Skin of body (tissue), 2 donors: ENCODE data around the gene CLINT1. TPM values are rescaled to one million over a fixed set of nuclear protein-coding genes. Genes with fewer than 3 reads are reported as not detected.

Source experiments
- DNase-seq: peaks from one replicate; lab custom pipeline; 2025; lab: John Stamatoyannopoulos, UW
- total RNA-seq: library from RNA; depleted of rRNA; stranded (reverse); fragments of >200 nt; gene quantifications from one replicate; pipeline ENCODE4 v1.2.3, GENCODE V29; 2014

CLINT1 gene
- total RNA-seq, 1 donor from 2014 or later, result 97.0 TPM

DNA sequence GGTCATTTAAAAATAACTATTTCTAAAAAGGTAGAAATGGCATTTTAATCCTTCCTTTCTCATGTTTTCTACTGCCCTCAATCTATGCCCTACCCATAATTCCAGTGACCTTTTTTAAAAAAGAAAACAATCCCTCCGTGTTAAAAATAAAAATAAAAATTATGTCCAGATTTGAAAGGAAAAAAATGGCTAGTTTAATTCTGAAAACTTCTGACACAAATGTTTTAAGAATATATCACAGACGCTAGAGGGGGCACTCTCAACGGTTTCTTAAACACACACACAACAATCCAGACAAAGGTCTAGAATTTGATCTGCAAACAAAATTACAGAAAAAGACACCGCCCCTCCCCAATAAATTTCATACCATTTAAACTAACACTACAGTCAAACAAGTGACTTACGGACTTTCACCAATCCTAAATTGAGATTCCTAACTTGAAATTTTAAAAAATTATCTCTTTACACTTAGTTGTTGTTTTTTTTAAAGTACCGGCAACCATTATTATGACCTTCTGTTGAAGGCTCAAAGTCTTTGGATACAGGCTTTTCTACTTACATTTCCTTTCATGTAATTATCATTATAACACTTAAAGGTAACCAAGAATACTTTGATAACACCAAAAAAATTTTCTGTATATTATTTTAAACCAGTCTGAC lies 38.2 kb downstream of the CLINT1 start:
- peak; percentile 69 for DNase-seq

DNA sequence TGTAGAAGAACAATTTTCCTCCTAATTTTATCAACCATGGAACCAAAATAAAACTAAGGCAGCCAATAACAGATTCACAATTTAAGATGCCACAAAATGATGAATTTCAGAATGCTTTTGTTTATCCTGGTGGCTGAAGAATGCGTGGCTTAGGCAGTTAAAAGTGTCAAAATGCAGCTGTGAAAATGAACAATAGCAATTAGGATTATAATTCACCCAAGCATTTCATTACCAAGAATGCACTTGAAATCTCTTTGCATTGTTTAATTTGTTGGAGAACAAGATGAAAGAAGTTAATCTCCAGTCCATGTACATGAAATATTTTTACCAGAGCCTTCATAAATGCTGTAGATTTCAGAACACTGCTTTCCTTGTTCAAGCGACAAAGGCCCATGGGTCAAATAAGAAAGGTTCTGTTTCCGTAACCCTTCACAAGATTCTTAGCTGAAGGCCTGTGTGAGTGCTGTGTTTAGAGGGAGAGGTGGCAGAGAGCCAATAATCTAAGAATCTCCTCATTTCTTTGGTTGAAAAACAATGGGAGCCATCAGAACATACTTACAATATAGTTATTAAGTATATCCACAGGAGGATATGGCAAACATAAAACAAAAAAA lies 39.3 kb downstream of the CLINT1 start:
- peak; percentile 64 for DNase-seq

DNA sequence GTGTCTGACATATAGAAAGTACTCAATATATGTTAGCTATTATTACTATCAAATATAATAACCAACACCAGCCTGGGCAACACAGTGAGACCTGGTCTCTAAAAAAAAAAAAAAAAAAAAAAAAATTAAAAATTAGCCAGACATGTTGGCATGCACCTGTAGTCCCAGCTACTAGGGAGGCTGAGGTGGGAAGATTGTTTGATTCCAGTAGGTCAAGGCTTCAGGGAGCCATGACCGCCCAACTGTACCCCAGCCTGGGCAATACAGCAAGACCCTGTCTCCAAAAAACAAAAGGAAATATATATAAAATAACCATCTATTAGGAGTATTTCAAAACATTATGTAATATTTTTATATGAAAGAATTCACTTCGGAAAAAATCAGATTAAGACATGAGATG lies 40.6 kb downstream of the CLINT1 start:
- no peak for DNase-seq

DNA sequence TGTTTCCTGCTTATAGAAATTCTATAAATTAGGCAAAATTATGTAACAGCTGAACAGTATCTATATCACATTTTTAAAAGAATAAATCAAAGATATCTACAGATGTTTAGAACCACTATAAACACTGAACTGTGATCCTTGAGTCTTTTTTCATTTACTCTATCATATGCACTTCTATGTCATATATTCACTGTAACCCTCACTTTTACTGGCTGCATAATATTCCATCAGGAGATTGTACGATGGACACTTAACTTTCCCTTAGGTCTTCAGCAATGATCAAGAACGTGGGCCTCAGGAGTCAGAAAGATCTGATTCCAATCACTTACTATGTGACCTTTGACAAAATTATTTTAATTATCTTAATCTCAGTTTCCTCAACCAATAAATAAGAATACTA lies 41.0 kb downstream of the CLINT1 start:
- no peak for DNase-seq

DNA sequence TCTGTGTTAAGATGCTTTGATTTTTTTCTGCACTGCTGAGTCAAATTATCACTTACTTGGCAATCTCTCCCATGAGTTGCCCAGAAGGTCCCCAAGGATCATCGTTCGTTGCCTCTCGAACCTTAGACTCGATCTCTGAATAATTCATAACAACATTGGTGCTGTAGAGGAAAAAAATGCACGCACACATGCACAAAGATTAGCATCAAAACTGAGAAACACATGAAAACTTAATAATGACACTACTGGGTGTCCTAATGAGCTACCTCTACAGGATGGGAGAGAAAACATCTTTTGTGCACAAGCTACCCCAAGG lies 41.6 kb downstream of the CLINT1 start:
- DNase-seq, result no peak

DNA sequence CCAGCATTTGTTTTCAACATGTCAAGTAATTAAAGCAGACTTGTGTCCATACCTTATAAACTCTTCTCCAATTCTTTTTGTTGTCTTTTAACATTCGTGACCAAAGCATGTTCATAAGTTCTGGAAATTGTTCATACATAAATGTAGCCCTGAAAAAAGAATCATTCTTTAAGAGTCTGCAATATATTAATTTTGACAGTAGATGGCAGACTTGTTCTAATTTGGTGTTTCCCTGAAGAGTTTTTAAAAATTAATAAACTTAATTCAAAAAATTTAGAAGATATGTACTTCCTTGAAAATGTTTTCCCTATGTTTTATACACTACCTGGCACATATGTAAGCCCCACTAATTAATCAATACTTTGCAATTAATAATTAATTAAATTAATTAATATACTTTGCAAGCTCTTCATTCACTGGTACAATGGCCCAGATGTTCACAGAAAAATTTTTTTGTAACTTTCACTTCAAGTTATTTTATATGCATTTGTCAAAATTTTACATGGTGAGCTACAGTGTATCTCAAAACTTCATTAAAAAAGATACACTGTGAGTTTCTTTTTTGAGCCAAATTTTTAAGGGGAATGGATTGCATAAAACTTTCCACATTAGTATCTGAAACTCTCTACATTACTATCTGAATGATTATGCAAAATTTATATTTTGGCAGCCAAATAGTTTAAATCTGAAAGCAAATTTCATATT lies 42.1 kb downstream of the CLINT1 start:
- DNase-seq, result no peak

DNA sequence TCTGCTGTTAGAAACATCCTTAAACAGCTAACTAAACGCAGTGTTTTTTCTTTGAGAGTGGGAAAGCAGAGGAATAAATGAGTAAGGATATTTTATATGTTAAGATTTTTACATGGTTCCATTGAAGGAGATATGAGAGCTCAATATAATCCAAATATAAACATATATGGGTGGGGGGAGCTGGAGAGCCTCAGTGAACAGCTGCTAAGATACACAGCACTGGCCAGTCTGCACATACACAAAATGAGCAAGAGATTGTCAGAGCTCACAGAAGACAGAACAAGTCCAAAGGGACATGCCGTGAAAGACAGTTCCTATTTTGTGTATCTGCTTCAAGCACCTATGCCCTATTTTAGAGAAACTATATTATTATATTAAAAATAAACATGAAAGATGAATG lies 46.9 kb downstream of the CLINT1 start:
- no peak for DNase-seq

DNA sequence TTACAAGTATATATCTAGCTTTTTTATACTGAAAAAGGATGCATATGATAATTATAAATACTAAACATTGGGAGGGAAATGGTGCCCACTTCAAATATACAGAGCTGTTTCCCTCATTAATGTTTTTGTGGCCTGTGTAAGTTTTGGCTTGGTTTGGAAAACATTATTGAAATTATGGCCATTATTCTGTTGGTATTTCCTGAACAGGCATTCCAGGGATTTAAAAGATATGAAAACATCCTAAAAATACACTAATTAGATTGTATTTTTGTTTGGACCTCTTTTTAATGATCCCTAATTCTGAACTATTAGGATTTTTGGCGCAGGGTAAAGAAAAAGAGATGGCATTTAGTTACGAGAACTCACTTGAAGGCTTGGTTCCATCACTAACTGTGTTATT lies 50.9 kb downstream of the CLINT1 start:
- no peak for DNase-seq

DNA sequence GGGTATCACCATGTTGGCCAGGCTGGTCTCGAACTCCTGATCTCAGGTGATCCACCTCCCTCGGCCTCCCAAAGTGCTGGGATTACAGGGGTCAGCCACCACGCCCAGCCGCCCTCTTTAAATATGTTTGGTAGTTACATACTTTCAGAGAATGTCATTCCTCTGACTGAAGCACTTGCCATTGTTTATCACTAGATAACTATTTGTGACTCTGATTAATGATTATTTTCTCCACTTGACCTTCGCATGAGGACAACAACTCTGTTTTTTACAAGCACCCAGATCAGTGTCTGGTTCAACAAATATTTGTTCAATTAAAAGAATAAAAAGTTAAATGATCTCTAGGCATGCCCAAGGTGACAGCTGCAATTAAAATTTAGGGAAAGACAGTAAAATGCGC lies 56.2 kb downstream of the CLINT1 start:
- no peak for DNase-seq

DNA sequence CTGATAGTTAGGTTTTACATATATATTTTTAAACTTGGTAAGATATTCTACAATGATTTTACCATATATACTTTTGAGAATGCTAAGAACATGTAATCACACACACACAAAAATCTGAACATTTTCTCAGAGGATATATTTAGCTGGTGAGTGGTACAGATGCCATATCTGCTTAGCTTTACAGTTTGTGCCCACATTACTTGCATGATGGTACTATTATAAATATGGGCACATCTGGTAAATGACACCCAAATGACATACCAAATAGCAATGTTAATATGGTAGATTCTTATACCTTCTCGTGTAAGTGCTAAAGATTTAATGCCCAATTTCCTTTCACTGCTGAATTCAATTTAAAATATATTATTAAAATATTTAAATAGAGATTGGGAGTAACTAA lies 58.8 kb downstream of the CLINT1 start:
- DNase-seq, result no peak

DNA sequence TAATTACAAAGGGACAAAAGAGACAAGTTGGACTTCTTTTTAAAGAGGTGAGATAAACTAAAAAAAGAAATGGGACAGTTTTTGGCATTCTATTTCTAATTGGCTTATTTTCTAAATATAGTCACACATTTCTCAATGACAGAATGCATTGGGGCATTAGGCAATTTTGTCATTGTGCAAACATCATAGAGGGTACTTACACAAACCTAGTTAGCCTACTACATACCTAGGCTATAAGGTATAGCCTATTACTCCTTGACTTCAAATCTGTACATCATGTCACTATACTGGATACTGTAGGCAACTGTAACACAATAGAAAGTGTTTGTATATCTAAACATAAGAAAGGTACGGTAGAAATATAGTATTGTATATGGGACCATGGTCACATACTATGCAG lies 59.4 kb downstream of the CLINT1 start:
- DNase-seq, result no peak

DNA sequence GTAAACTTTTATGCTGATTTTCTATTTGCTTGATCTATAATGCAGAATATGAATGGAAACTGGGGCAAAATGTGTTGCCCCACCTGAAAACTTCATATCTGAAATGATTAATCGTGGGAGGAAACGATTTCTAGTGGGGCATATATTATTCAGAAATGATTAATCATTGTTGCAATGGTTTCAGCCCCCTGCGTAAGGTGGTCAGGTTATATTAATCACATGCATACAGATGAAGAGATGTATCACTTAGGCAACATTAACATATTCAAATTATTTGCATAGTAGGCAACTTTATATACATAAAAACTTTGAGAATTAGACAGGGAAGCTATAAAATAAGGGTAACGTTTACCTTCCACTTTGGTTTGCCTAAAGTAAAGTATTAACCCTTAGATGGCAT lies 65.6 kb downstream of the CLINT1 start:
- no peak for DNase-seq

DNA sequence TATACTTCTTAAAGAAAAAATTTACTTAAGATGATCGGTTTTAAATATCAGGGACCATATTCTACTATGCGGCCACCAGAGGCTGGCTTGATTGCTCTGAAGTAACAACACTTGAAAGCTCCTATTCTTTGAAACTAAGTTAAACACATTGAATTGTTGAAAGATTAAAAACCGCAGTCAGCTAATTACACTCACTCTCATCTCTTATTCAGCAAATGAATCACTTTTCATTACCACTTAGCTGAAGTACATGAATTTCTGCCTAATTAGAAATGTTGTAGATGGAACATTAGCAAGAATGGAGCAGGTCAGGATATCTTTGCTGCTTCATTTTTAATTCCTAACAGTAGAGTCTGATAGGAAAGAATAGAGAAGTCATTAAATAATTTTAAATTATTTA lies 73.1 kb downstream of the CLINT1 start:
- DNase-seq, result no peak

DNA sequence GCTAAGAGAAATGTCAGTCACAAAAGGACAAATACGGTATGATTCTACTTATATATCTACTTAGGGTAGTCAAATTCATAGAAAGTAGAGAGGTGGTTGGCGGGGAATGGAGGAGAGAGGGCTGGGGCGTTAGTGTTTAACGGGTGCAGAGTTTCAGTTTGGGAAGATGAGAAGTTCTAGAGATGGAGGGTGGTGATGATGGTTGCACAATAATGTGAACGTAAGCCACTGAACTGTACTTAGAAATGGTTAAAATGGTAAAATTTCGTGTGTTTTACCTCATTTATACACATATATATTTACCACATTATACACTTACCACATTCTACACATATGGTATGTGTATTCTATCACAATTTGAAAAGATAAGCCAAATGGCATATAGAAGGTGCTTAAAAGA lies 79.7 kb downstream of the CLINT1 start:
- no peak for DNase-seq

DNA sequence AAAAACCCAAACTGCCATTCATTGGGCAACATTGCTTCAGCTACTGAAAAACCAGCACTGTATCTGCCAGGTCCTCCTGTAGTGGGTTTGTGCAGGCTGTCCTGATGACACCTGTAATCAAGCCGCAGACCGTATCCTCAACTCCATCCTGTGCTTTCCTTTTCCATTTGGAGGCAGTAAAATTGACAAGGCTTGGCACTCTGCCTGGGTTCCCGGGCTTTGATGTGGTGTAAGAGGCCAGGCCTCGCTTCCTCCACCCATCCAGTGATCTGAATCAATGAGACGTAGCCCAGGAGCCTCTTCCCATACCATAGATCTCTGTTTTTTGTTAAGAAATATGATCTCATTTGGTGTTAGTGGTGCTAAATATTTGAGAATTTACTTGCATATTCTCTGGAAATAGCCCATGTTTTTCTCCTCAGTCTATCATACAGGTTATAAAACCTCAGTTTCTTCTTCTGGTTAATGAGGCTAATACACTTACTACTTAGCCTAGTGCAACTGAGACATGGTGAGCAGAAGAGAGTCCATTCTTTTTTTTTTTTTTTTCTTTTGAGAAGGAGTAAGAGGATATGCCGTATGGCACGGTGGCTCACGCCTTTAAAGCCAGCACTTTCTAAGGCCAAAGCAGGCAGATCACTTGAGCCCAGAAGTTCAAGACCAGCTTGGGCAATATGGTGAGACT lies 80.7 kb downstream of the CLINT1 start:
- DNase-seq, result no peak

DNA sequence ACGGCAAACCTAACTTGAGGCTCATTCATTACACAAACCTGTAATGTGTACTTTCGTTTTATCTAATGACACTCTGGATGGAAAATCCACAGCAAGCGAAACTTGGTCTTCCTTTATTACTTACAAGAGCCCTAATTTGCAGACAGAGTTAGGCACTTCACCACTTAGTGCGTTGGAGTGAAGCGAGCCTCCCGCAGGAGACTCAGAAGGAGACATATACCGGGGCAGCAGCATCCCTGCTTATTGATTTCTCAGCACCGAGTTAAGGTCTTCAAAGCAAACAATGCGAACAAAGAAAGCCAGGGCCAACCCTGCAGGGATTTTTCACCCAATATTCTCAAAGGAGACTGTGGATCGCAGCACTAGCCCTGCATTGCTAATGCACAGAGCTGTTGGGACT lies 86.8 kb downstream of the CLINT1 start:
- no peak for DNase-seq

DNA sequence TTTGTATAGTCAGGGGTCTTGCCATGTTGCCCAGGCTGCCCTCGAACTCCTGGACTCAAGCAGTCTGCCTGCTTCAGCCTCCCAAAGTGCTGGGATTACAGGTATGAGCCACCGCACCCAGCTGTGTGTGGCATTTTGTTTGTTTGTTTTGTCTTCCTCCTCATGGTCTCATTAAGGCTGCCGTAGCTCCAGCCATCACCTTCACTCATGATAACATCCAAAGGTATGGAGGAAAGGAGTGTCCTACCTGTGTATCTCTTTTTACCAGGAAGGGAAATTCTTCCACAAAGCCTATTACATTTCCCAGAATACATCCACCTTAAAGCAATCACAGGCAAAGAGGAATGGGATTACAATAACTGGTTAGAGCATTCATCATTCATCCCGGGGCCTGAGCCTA lies 88.3 kb downstream of the CLINT1 start:
- no peak for DNase-seq

DNA sequence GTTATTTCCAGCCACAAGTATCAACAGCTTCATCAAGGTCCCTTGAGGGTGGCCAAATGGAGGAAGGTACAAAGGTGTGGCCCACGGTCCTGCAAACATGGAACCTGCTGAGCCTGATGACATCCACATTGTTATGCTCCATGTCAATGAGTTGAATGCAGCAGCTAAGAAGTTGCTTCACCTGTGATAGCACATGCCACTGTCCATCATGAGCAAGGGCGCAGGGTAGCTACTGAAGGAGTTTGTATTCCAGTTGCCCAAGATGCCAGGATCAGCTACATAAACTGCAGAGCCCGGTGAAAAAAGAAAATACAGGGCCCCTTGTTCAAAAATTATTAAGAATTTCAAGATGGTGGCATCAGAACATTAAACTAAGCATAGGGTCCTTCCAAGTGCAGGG lies 91.3 kb downstream of the CLINT1 start:
- DNase-seq, result no peak

DNA sequence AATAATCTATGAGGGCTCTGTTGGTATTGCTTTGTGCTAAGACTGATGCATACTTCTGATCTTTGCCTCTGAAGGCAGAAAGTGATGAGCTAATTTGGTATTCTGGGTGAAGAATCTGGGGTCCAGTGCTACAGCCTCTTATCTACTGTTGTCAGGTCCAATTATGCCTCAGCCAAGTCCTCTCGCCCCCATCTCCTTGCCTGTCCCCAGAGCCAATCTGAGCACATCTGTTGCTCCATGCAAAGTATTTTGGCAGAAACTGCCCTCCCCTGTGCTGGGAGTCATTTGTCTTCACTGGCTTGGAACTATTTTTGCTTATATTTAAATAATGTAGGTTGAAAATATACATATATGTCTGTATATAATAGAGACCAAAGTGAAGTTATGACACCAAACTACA lies 92.0 kb downstream of the CLINT1 start:
- DNase-seq, result no peak

DNA sequence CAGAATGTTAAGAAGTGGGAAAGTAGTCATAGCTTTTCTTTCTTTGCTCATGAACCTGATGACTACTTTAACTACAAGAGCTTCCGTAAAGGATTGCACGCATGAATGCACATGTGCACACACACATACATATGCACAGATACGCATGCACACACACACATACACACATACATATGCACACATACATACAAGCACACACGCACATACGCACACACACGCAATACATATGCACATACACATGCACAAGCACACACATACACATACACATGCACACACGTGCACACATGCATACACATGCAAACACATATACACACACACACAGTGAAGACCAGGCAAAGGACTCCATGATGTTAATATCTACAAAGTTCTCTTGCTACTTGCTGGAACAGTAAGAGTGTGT lies 92.5 kb downstream of the CLINT1 start:
- no peak for DNase-seq

DNA sequence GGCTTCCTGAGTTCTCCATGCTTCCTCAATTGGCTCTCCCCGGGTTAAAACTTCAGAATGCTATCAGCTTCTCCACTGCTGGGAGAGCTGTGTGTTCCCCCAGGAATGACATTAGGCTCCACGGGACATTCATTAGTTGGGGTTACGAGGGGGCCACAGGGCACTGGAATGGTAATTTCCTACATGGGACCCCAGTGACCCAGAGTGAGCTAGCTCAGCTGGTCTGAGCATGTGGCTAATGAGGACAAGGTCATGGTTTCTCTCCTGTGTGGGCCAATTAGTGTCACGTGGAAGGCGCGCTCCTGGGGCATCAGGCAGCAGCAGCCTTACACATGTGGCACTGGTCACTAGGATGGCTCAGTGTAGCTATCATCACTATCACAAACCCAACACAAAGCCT lies 94.4 kb downstream of the CLINT1 start:
- DNase-seq, result no peak
